OCI-LY3 (cell line): ENCODE data around the gene LRRC46.

Experiments
- H2AFZ ChIP-seq: fragments of 200-600, 300-600 bp; shearing (Covaris generic); 2 replicates; pipeline ENCODE4 v1.6.0; 2014; ENCODE audit warnings: antibody characterized with exemption, low read depth, low read length
- H3K27ac ChIP-seq: fragments of 200-600, 300-600 bp; sonication (generic); 2 replicates; pipeline ENCODE4 v1.5.1; 2014; ENCODE audit warnings: mild to moderate bottlenecking, low read length, moderate library complexity, mixed read lengths
- H3K27me3 ChIP-seq: fragments of 200-600, 300-600 bp; sonication (generic); 2 replicates; pipeline ENCODE4 v1.6.1; 2014; ENCODE audit warnings: low read depth, low read length, mixed read lengths
- H3K36me3 ChIP-seq: fragments of 200-600, 300-600 bp; sonication (generic); replicated peaks from 2 replicates; pipeline ENCODE3; 2014; ENCODE audit warnings: low read depth, low read length, mixed read lengths
- H3K4me1 ChIP-seq: fragments of 300-600, 200-600 bp; sonication (generic); 2 replicates; pipeline ENCODE4 v1.6.1; 2014; ENCODE audit warnings: low read length, mixed read lengths
- H3K4me2 ChIP-seq: fragments of 200-600, 300-600 bp; sonication (generic); 2 replicates; pipeline ENCODE4 v1.6.1; 2014; ENCODE audit warnings: low read length, mixed read lengths
- H3K4me3 ChIP-seq: fragments of 300-600, 200-600 bp; sonication (generic); 2 replicates; pipeline ENCODE4 v1.5.1; 2014; ENCODE audit warnings: antibody characterized with exemption, mild to moderate bottlenecking, low read length, moderate library complexity
- H3K79me2 ChIP-seq: fragments of 300-600, 200-600 bp; shearing (Covaris generic); 2 replicates; pipeline ENCODE4 v1.6.1; 2014; ENCODE audit warnings: mild to moderate bottlenecking, low read length, mixed read lengths
- H3K9ac ChIP-seq: fragments of 300-600, 200-600 bp; shearing (Covaris generic); 2 replicates; pipeline ENCODE4 v1.6.0; 2014; ENCODE audit warnings: mild to moderate bottlenecking, low read length, moderate library complexity
- H3K9me3 ChIP-seq: fragments of 200-600, 300-600 bp; shearing (Covaris generic); 2 replicates; pipeline ENCODE4 v1.6.1; 2014; ENCODE audit warnings: low read length, mixed read lengths; ENCODE audit not compliant: insufficient read depth
- H4K20me1 ChIP-seq: fragments of 200-600, 300-600 bp; sonication (generic); 2 replicates; pipeline ENCODE4 v1.6.1; 2016; ENCODE audit warnings: low read length, mixed read lengths; ENCODE audit not compliant: insufficient read depth
- CTCF ChIP-seq: fragments of 200-600, 300-600 bp; sonication (generic); IDR thresholded peaks from 2 replicates; pipeline ENCODE4 v1.5.1; 2014; ENCODE audit warnings: antibody characterized with exemption, low read length, low read depth
- EZH2phosphoT487 ChIP-seq: fragments of 200-600 bp; shearing (Covaris generic); IDR thresholded peaks from 2 replicates; pipeline ENCODE4 v1.6.1; 2018; ENCODE audit warnings: antibody characterized with exemption, mixed run types, low read depth

The LRRC46 gene

GRCh38 chr17:47846716-47847340, 15.4 kb downstream of the LRRC46 start:
- H3K4me2 ChIP-seq: no peak overlapping the region
- H3K27ac ChIP-seq: no peak overlapping the region
- H3K9ac ChIP-seq: no peak overlapping the region
- peaks cover 4% of the 10 kb centered on the region for H3K27me3 ChIP-seq
- H4K20me1 ChIP-seq: no peaks in the 10 kb centered on the region
- H3K36me3 ChIP-seq: no peaks in the 10 kb centered on the region
- H3K79me2 ChIP-seq: peaks cover 10% of the 10 kb centered on the region; the same call in 1 of the 2 replicates
- H3K9me3 ChIP-seq: no peaks in the 10 kb centered on the region
- no peak overlapping the region for H2AFZ ChIP-seq
- peaks cover 48% of the 10 kb centered on the region for H3K4me1 ChIP-seq
- H3K4me3 ChIP-seq: no peak overlapping the region
- TF ChIP-seq CTCF (no peak), EZH2phosphoT487 (no peak)

- Histone ChIP-seq H4K20me1 (no peaks in the 10 kb centered on the region), H3K9ac (no peak overlapping the region), H3K4me2 (no peak overlapping the region), H3K4me3 (no peak overlapping the region), H3K27ac (no peak overlapping the region), H3K4me1 (peaks cover 48% of the 10 kb centered on the region), H2AFZ (no peak overlapping the region), H3K9me3 (no peaks in the 10 kb centered on the region), H3K79me2 (peaks cover 10% of the 10 kb centered on the region; the same call in 1 of the 2 replicates), H3K27me3 (peaks cover 12% of the 10 kb centered on the region), H3K36me3 (no peaks in the 10 kb centered on the region)
- TF ChIP-seq CTCF: 0 out of 2 replicates have a peak, but pooled peaks have one; percentile 28
- no peak for TF ChIP-seq EZH2phosphoT487
Observed at GRCh38 chr17:47847341-47848197, 16.1 kb downstream of the LRRC46 start.

- TF ChIP-seq CTCF: no peak
- TF ChIP-seq EZH2phosphoT487: no peak
- Histone ChIP-seq H3K27me3 (peaks cover 18% of the 10 kb centered on the region), H3K36me3 (no peaks in the 10 kb centered on the region), H3K9me3 (no peaks in the 10 kb centered on the region), H4K20me1 (no peaks in the 10 kb centered on the region), H3K4me2 (no peak overlapping the region), H3K4me3 (no peak overlapping the region), H3K4me1 (peaks cover 44% of the 10 kb centered on the region), H3K79me2 (peaks cover 10% of the 10 kb centered on the region; the same call in 1 of the 2 replicates), H2AFZ (no peak overlapping the region), H3K9ac (no peak overlapping the region), H3K27ac (no peak overlapping the region)
Observed at GRCh38 chr17:47848198-47848513, 16.7 kb downstream of the LRRC46 start.

GRCh38 chr17:47850373-47850691, 18.9 kb downstream of the LRRC46 start:
- peak overlapping the region; percentile 94 for H3K4me2 ChIP-seq
- no peaks in the 10 kb centered on the region for H3K36me3 ChIP-seq
- peaks cover 39% of the 10 kb centered on the region for H3K27me3 ChIP-seq
- no peak overlapping the region for H3K27ac ChIP-seq
- H3K9me3 ChIP-seq: no peaks in the 10 kb centered on the region
- no peak overlapping the region for H2AFZ ChIP-seq
- TF ChIP-seq CTCF: no peak
- peak overlapping the region; percentile 63 for H3K9ac ChIP-seq
- no peaks in the 10 kb centered on the region for H4K20me1 ChIP-seq
- peaks cover 22% of the 10 kb centered on the region for H3K4me1 ChIP-seq
- H3K4me3 ChIP-seq: peak overlapping the region; percentile 73
- H3K79me2 ChIP-seq: peaks cover 10% of the 10 kb centered on the region; the same call in 1 of the 2 replicates
